GM21367 (cell line): ENCODE measurements around the gene KAT6B.
"Not testable (repeated sequence)": the region's sequence is repeated elsewhere in the genome, so short reads cannot be mapped to it uniquely, and the experiment has no call there.

Experiments
- ATAC-seq: cut with Tn5 transposase; IDR thresholded peaks from one replicate; pipeline ENCODE4 v1.9.1; 2021; ENCODE audit not compliant: unreplicated experiment

Gene KAT6B

DNA sequence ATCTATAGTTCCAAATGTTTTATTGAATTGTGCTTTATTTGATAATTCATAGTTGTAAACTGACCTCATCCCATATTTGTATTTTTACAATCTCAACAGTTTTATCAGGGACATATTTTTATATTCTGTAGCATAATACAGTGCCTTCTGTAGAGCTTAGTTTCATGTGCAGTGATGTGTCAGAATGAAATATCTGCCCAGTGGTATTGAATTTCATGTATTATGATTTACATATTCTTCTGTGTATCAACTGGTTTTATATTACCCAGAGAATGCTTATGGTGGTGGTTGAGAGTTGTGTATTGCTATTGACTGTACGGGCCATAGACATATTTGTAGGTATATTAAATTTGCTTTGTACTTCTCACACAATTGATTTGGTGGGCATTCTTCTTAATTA, 89.9 kb downstream of the KAT6B start:
- ATAC-seq = no peak

DNA sequence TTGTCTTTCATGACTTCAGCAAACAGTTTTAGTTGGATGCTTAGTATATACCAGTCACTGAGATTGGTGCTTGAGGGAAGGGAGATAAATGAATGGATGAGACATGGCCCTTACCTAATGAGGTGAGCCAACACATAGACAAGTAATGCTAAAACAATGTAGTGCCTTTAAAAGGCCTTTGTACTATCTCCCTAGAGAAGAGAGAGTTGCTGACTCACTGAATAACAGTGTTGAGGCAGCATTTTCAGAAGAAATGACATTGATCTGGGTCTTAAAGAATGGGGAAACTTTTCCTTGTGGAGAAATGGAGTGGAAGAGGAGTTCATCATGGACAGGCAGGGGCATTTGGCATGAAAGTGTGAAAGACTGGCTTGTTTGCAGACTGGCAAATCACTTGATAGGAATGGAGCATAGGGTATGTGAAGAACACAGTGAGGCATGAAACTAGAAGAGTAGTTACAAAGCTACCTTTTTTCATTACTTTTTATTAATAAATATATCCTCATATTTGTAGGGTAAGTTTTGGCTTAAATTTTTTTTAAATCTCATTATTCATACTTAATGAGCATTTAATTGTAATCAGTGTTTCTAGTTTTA, 91.2 kb downstream of the KAT6B start:
- ATAC-seq = no peak

DNA sequence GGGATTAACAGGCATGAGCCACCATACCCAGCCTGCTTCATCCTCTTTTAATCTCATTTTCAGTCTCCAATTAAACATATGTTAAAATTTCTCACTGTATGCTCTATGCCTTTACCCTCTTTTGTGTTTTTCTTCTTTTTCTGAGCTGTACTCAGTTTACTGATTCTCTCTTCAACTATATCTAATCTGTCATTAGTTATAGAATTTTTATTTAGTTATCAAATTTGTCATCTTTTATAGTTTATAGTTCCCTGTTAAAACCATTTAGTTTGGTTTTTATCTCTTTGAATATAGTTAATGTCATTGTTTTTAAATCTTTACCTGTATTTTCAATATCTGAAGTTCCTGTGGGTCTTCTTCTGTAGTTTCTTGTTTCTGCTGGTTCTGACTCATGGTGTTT, 93.3 kb downstream of the KAT6B start:
- no peak for ATAC-seq

DNA sequence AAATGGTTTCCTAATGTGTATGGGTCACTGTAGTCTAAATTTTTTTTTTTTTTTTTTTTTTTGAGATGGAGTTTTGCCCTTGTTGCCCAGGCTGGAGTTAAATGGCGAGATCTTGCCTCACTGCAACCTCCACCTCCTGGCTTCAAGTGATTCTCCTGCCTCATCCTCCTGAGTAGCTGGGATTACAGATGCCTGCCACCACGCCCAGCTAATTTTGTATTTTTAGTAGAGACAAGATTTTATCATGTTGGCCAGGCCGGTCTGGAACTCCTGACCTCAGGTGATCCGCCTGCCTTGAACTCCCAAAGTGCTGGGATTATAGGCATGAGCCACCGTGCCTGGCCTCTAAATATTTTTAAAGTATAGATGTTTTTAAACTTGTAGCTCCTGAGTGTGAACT, 94.7 kb downstream of the KAT6B start:
- not testable (repeated sequence) for ATAC-seq

DNA sequence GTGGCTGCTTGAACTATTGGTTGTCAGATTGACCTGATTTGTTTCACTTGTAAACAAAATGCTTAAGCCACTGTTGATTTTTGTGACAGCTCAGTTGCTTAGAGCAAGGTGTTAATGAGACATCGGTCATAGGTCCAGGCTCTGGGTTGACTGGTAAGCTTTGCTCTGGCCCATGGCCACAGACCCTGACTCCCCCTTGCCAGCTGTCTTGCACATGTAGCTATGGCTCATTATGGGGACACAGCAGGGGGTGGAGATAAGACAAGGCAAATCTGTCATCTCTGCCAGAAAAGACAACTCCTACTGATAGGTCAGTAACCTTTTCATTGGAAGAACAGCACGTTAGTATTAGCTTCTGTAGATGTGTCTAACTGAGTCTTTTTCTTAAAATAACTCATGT, 95.3 kb downstream of the KAT6B start:
- no peak for ATAC-seq

DNA sequence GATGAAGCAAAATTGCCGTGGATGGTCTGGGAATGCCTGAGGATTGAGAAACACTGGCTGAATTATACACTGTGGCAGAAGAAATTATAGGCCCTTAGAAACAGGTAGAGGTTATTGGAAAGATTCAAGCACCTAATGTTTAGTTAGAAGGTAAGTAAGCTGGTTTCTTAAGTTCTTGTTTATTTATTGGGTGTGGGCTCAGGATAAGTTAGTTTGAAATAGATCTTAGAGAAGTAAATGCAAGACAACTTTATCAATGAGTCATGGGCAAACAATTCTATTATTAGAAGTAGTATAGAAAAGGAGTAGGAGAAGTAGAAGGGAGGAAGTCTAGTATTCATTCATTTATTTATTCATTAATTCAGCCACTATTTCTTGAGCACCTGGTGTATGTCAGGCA, 96.5 kb downstream of the KAT6B start:
- ATAC-seq = no peak

DNA sequence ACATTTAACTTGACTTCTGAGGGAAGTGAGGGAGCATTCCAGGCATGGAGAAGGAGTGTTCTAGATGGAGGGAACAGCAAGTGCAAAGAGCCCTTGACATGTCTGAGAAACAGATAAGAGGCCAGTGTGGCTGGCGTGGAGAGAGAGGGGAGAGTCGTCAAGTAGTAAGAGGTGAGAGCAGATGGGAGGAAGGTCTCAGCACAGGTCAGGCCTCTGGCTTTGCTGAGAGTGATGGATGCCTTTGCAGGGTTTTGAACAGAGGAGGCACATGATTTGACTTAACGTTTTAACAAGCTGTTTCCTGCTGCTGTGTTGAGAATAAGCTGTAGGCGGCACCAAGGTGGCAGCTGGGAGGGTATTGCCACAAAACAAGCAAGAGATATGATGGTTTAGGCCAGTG, 97.2 kb downstream of the KAT6B start:
- no peak for ATAC-seq

DNA sequence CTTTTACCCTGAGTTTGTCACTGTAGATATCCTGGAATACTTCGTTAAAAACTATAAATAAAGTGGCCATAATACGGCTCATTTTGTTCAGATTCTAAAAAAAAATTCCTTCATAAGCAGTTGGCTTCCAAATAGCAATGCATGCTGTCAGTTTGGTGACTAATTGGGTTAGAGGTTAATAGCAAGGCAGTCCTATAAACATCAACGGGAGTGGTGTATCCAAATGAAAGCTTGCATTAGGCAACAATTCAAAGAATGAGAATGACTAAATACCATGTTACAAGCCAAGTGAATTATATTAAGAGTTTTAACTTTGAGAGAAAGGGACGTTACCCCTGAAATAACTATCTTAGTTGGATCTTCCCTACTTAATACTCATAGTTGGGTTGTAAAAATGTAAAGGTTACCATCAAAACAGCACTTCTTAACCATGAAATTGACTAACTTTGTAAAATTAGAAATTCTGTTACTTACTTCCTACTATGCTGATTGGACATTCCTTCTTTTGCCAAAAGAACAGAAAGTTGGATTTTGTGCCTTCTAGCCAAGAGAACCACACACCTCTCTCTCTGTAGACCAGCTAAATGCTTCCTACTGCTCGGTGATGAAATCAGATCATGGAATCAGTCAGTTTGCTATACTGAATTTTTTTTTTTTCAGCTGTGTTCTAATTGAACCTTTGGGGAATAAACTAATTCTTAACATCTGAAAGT, 98.0 kb downstream of the KAT6B start:
- ATAC-seq = no peak

DNA sequence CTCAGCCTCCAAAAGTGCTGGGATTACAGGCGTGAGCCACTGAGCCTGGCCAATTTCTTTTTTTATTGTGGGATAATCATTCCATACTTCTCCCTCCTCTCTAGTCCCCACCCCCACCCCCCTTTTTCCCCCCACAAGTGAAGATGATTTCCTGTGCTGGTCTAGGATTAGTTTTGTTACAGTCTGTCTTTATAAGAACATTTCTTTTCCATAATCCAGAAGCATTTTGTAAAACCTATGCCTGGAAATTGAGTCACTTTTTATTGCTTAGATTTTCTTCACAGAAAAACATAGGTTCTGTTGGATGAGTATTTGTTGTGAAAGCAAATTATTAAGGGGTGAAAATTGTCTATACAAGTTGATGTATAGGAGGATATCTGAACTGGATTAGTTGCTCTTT, 98.9 kb downstream of the KAT6B start:
- no peak for ATAC-seq

DNA sequence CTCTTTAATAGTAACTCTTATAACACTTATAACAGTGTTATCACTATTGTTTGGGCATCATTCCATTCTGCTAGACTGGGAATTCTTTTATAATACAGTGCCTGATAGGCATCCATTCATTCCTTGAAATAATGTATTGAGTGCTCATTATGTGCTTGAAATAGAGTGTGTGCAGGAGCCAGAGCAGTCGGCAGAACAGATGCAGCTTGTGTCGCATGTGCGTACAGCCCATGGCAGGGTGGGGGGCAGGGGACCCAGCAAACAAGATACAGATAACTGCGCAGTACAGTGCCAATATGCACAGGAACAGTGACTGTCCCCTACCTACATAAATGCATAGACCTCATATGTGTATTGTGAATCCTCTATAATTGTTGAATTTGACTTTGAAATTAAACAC, 99.3 kb downstream of the KAT6B start:
- no peak for ATAC-seq

DNA sequence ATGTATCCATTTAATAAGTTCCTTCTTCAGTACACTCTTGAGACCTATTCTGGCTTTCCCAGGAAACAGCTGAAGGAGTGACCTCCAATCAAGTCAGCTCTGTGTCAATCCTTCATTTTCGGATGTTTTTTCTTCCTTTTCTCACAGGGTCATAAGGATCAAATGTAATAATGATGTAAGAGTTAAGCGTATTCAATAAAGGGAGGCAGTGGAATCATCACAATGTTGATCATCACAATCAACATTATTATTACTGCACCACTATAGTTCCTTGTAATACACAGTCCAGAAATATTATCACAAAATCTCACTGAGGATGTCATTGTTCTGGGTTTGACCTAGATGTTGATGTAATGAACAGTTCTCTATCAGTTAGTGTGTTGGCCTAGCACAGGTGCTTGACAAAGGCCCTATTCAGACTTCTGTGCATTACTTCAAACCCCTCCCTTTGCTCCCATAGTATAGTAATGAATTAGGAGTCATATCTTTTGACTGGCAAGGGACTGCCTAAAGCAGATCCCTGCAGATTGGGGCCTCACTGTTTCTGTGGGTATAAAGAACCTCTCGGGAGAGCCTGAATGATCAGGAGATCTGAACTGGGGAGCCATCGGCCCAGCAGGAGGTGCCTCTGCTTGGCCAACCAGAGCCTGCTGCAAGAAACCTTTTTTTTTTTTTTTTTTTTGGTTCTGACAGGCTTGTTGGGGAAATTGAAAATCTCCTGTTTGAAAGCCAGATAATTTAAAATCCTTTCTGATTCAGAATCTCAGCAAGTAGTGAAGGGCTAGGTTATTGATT, 100.6 kb downstream of the KAT6B start:
- ATAC-seq = no peak

DNA sequence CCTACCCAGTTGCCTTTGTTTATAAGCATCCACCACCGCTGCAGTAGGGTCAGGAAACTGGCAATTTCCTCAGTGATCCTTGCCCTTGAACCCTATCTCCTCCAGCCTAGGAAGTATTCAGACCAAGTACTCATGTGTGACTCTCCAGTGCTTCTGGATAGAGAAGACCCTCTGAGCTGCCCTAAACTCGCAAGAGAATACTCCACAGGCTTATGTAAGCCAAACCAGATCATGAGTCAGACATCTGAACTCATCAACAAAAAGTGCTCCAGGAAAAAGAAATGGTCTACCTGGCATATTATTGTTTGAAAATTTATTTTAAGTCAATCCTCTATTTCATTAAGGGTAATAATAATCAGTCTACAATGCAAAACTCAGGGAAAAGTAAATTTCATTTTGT, 101.3 kb downstream of the KAT6B start:
- no peak for ATAC-seq

DNA sequence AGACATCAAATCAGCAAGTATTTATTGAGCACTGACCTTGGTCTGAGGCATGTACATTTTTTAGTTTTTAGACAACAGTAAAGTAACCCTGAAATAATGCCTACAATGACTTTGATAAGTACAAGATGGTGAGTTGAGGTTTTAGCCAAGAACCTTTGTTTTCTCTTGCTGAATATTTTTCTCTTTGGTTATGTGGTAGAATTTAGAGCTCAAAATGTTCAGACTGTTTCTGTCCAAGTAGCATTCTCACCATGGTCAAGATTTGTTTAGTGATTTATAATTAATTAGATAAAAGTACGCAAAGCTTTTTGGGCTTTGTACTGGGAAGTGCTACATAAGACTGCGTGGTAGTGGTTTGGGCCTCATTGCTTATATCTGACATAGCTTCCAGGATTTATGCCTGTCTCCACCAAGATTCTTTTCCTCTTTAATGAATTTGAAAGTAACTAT, 102.4 kb downstream of the KAT6B start:
- ATAC-seq = no peak

DNA sequence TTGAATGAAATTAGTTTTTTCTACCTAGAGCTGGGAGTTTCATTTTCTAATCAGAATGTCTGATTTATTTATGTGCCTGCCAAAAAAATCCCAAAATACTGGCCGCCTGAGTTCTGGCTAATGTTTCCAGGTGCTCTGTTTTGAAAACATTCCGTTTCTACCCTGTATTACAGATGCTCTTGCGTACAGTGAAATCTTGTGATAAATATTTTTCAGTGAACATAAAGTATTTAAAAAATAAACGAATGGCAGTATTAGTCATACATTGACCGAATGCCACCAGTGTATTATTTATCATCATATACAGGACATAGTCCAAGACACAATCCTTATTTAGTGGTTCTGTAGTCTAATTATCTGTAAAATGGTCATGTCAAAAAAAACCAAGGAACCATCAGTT, 102.8 kb downstream of the KAT6B start:
- no peak for ATAC-seq

DNA sequence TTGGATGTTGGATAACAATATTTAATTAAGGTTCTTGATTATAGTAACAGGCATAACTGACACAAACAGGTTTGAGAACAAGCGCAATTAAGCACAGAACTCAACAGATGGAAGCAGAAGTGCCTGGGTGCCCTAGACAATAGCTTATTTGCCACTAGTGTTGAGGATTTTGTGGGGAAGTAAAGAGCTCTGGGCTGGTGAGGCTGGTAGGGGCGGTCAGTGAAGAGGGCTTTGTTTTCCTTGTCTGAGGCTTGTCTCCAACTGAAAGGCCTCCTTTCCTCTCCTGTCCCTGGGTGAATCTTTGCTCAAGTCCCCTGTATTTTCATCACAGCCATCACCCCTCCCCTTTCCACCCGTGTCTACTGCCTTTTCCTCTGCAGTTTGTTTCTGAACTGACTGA, 104.6 kb downstream of the KAT6B start:
- no peak for ATAC-seq

DNA sequence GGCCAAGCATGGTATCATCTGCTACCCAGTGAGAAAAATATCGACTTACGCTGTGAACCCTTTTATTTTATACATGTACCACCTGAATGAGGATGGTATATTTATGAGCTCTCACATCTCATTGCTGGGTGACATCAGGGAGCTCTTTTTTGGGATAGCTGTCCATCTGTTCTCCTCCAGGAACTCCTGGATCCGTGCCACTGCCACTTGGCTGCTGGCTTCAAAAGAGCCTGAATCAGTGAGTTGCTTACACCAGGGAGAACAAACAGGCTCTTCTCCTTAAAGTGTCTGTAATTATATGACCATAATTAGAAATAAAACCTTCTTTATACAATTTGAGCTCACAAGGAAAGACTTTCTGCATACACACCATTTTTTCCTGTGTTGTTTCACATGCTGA, 106.2 kb downstream of the KAT6B start:
- ATAC-seq = no peak

DNA sequence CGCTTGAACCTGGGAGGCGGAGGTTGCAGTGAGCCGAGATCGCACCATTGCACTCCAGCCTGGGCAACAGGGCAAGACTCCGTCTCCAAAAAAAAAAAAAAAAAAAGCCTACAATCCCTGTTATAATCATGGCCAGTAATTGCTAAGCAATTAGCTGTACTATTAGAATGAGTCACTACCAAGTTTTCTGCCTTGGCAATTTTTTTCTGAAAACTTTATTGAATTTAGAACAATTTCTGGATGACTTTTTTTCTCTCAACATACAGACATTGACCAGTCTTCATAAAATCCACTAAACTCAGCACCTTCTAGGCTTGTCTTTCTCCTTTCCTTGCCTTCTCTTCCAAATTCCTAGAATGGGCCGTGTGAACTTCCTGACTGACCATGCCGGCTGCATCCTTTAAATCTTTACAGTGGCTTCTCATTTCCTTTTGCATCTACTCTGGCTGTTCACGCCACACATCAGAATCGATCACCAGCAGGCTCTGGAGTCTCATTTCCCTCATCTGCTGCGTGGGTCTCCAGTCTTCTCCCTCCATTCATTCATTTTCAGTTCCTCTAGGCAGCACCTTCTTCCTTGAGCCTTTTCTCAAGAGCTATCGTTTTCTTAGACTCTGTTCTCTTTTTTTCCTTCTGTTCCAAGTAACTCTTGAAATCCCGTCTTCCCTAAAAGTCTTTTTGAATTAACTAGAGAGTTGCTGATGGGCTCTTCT, 107.9 kb downstream of the KAT6B start:
- no peak for ATAC-seq

DNA sequence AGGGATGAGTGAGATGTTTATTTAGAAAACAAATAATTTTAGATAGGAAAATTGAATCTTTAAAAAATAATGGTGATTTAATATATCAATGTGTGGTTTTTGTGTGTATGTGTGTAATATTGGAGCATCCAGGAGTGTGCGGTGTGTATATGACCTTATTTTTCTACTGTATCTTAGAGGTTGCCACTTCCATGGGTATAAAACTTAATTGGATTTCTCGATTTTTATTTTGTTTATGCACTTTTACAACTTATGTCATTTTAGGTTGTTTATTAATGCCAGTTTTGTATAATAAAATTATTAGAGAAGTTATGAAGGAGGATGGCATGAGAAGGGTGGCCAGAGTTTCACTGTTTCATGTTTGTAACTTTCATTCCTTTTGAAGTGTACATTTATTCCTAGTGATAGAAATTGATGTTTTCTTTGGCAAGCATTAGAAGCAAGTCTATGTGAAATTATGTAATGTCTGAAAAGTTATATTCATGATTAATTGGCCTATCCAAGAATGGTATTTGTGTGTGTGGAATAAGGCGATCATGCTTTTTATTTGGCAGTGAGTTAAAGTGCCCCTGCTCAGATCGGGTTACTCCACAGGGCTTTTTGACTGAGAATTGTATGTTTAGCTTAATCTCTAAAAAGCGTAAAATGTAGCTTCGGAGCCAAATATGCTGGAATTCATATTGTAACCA, 110.3 kb downstream of the KAT6B start:
- no peak for ATAC-seq

DNA sequence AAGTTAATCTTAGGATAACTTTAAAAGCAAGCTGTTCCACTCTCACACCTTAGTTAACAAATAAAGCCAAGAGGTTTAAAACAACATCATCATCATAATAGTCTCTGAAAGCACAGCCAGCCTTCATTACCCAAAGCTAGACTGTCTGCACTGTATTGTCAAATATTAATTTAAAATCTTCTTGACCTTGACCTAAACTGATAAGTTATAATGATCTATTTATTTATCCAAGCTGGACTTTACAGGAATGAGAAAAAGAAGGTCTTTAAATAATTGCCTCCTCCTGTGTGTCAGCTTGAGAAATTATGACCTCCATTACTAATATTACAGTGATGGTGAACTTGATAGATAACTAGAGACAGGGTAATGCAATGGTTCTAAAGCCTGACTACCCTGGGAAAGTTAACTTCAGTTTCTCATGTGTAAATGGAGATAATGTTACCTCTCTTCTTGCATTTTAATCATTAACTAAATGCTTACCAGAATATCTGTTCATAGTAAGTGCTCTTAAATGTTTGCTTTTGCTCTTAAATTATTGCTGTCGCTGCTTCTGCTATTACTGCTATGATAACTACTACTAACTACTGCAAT, 111.0 kb downstream of the KAT6B start:
- no peak for ATAC-seq

DNA sequence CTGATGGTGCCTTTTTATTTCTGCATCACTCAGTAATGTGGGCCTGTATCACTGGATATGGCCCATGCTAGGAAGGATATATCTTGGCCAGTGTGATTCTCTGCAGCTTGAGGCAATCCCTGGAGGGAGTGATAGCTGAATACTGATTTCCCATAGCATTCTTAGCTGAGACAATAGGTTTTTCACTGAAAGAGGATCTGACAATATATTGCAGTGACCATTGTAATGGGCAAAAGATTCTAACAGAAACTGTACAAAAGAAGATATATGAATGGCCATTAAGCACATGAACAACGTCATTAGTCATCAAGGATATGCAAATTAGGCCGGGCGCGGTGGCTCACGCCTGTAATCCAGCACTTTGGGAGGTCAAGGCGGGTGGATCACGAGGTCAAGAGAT, 117.8 kb downstream of the KAT6B start:
- ATAC-seq = no peak
